ENCODE data around the gene IL13. TPM values are rescaled to one million over a fixed set of nuclear protein-coding genes. Genes with fewer than 3 reads are reported as not detected.

IL13 gene
- total RNA-seq, 1 experiment from 2014 or later: not detected

- H2BK120ac ChIP-seq (ENCODE audit: low read depth, low read length, poor library complexity, severe bottlenecking): no peak overlapping the region
- H3K79me2 ChIP-seq (ENCODE audit: insufficient read depth, low read length): no peaks in the 10 kb centered on the region
- no peak overlapping the region for H4K91ac ChIP-seq (ENCODE audit: insufficient read length, low read depth, low read length)
- Mint-ChIP-seq H3K27ac (no peak overlapping the region), H3K9me3 (no peaks in the 10 kb centered on the region), H3K36me3 (ENCODE audit: insufficient read depth in 1 of 3, low read depth in 3 of 3) (peaks cover 4 to 51% (median 20%) of the 10 kb centered on the region in 3 experiments; a peak in 6 of 7 replicates), H3K27me3 (ENCODE audit: low read depth) (no peaks in the 10 kb centered on the region), H3K4me1 (no peaks in the 10 kb centered on the region), H3K4me3 (no peak overlapping the region)
- H3K27me3 ChIP-seq (ENCODE audit: insufficient read depth, low read length): no peaks in the 10 kb centered on the region
- no peak overlapping the region for H2BK15ac ChIP-seq (ENCODE audit: low read depth, low read length)
- WGBS (ENCODE audit: extremely low coverage, insufficient read length, low lambda C conversion rate): no CpG with 5 or more reads among the region's 4 CpGs
- no peaks in the 10 kb centered on the region for H3K79me1 ChIP-seq (ENCODE audit: insufficient read depth, low read depth, low read length, poor library complexity, severe bottlenecking)
- no peaks in the 10 kb centered on the region for H3K4me1 ChIP-seq (ENCODE audit: insufficient read depth, low read length)
- TF ChIP-seq CTCF (conservative IDR thresholded peaks at IDR 0.05): no peak
- H3K9me3 ChIP-seq (ENCODE audit: control insufficient read depth, low read depth, low read length): no peaks in the 10 kb centered on the region
- H3K27ac ChIP-seq (ENCODE audit: insufficient read length, low read depth, low read length): no peak overlapping the region
- H2AFZ ChIP-seq (ENCODE audit: low read length): no peak overlapping the region
- H4K5ac ChIP-seq (ENCODE audit: insufficient read length, low read depth, low read length): no peak overlapping the region
- DNase-seq: no peak
- no peak overlapping the region for H3K18ac ChIP-seq (ENCODE audit: insufficient read length, low read depth, low read length)
- no peak overlapping the region for H2BK12ac ChIP-seq (ENCODE audit: insufficient read length, low read depth, low read length)
- no peak overlapping the region for H3K14ac ChIP-seq (ENCODE audit: insufficient read depth, low read length)
- no peak overlapping the region for H4K8ac ChIP-seq (replicated peaks; ENCODE audit: insufficient read length, low read depth, low read length)
- H3K9ac ChIP-seq (ENCODE audit: extremely low read depth, insufficient read length, low read length): no peak overlapping the region
- H4K20me1 ChIP-seq (ENCODE audit: control insufficient read depth, insufficient read depth, insufficient read length): no peaks in the 10 kb centered on the region
- H3K4me2 ChIP-seq (ENCODE audit: insufficient read depth, insufficient read length, low read length): no peak overlapping the region
- H2AK5ac ChIP-seq (ENCODE audit: insufficient read length, low read length): no peak overlapping the region
- H2BK20ac ChIP-seq (ENCODE audit: low read depth, low read length, poor library complexity, severe bottlenecking): no peak overlapping the region
- H3T11ph ChIP-seq (ENCODE audit: low read length): no peak overlapping the region
- H3K23me2 ChIP-seq (ENCODE audit: insufficient read length, low read depth, low read length, poor library complexity, severe bottlenecking): no peaks in the 10 kb centered on the region
- no peak overlapping the region for H3K23ac ChIP-seq (ENCODE audit: insufficient read length, low read depth, low read length)
- H3K4ac ChIP-seq (ENCODE audit: low read depth, low read length): no peak overlapping the region
- no peak overlapping the region for H2BK5ac ChIP-seq (ENCODE audit: insufficient read length, low read length)
- H3K56ac ChIP-seq (ENCODE audit: insufficient read length, low read depth, low read length): no peak overlapping the region
Measured at GRCh38 chr5:132637241-132637640, 20.7 kb upstream of the IL13 start.

Measured in H9 (cell line).